ENCODE results near the gene BPI. TPM values are rescaled to one million over a fixed set of nuclear protein-coding genes. Genes with fewer than 3 reads are reported as not detected.

The BPI gene
- total RNA-seq, 1 donor, result not detected

DNA sequence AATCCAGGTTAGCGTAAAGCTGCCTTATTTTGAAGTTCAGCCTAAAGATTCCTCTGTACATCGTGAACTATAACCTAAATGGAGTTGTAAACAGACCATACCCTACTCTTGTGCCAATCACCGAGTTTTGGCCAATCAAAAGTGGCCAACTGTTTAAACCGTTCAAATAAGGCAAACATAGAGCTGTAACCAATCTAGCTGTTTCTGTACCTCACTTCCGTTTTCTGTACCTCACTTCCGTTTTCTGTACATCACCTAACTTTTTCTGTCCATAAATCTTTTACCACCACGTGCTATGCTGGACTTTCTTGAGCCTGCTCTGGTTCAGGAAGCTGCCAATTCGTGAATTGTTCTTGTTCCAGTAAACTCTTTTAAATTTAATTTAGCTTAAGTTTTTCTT is 82.0 kb downstream of the BPI start:
- no peak overlapping the region for H3K4me3 ChIP-seq (ENCODE audit: low read depth, low read length)
- TF ChIP-seq, protein P1, sequence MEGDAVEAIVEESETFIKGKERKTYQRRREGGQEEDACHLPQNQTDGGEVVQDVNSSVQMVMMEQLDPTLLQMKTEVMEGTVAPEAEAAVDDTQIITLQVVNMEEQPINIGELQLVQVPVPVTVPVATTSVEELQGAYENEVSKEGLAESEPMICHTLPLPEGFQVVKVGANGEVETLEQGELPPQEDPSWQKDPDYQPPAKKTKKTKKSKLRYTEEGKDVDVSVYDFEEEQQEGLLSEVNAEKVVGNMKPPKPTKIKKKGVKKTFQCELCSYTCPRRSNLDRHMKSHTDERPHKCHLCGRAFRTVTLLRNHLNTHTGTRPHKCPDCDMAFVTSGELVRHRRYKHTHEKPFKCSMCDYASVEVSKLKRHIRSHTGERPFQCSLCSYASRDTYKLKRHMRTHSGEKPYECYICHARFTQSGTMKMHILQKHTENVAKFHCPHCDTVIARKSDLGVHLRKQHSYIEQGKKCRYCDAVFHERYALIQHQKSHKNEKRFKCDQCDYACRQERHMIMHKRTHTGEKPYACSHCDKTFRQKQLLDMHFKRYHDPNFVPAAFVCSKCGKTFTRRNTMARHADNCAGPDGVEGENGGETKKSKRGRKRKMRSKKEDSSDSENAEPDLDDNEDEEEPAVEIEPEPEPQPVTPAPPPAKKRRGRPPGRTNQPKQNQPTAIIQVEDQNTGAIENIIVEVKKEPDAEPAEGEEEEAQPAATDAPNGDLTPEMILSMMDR (IDR thresholded peaks at IDR 0.05; ENCODE audit: insufficient read depth, low read depth, low read length), result no peak
- no peak for DNase-seq (ENCODE audit: low read depth)

DNA sequence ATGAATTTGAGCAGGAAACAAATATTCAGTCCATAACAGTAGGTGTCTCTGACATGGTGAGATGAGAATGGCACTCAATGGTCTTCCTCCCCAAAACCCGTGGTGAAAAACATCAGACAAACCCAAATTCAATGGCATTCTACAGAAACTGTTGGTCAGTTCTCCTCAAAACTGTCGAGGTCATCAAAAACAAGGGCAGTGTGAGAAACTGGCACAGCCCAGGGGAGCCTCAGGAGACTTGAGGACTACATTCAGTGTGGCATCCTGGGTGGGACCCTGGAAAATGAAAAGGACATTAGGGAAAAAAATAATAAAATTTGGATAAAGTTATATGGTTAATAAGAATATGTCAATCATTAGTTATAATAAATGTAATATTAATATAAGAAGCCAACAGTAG is 82.9 kb downstream of the BPI start:
- TF ChIP-seq, protein P1 (IDR thresholded peaks at IDR 0.05; ENCODE audit: insufficient read depth, low read depth, low read length), result no peak
- DNase-seq (ENCODE audit: low read depth), result no peak
- H3K4me3 ChIP-seq (ENCODE audit: low read depth, low read length), result no peak overlapping the region

Other genes starting within 250 kb of the BPI start
- 1,041 and 2,020 TPM in 2 replicates for gene TGM2, start 138.9 kb upstream of the BPI start, total RNA-seq
- gene KIAA1755, start 43.4 kb upstream of the BPI start, total RNA-seq, result 0.64 and 1.3 TPM in 2 replicates
- gene LBP, start 42.3 kb downstream of the BPI start, total RNA-seq, result not detected in 2 replicates
- 7.4 and 8.6 TPM in 2 replicates for gene SNHG17, start 131.2 kb downstream of the BPI start, total RNA-seq
- 38.3 and 45.8 TPM in 2 replicates for gene RALGAPB, start 168.7 kb downstream of the BPI start, total RNA-seq